Esophagus mucosa (tissue), 1 donor: ENCODE data around the gene MOV10L1. TPM values are rescaled to one million over a fixed set of nuclear protein-coding genes. Genes with fewer than 3 reads are reported as not detected.
"Not testable (repeated sequence)": the region's sequence is repeated elsewhere in the genome, so short reads cannot be mapped to it uniquely, and the experiment has no call there.

Experiments used
- ATAC-seq: fragments of 200-7000 bp; cut with Tn5 transposase; one replicate; pipeline ENCODE4 v1.9.1; 2020
- total RNA-seq: library from RNA; stranded (reverse); gene quantifications from one replicate; pipeline ENCODE4 v1.2.4, GENCODE V29; 2023
- donor health status: DM: yes; HTN: yes; CAD: no.

Gene MOV10L1
- total RNA-seq, 1 donor from 2014 or later, result 0.12 TPM

DNA sequence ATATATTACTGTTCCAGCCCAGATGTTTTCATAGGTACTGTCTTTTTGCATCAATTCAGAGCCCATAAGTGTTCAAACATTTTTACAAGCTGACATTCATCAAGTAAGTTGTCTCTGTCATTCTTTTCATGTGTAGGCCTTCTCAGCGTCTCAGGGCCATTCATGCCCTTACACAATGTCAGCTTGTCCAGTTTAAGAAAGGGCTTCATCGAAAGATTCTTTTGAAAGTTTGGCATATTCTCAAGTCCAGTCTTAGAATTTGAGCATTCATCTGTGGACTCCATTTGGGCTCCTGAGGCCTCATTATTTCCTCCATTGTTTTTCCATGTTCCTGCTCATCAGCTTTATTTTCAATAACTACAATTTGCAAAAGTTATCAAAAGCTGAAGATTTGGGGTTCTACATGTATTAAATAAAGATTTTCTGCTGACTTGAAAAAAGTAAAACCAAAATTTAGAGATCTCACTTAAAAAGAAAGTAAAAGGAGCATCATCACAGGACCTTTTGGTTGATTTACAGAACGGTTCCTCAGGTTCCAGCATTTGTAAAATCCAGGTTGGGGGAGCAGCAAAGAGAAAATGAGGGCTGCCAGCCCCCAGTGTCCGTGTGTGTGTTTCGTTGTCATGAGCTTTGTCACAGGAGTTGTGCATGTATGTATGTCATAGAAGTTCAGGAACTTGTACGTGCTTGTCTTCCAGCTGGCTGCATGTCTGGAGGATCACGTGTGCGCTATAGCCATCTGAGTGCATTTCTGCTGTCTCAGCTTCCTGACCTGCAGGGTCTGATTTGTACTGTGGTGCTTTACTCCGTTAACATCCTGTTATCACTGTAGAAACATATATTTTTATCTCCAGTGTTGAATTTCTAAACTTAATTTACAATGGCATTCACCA, 15.6 kb downstream of the MOV10L1 start:
- peak; percentile 82 for ATAC-seq

DNA sequence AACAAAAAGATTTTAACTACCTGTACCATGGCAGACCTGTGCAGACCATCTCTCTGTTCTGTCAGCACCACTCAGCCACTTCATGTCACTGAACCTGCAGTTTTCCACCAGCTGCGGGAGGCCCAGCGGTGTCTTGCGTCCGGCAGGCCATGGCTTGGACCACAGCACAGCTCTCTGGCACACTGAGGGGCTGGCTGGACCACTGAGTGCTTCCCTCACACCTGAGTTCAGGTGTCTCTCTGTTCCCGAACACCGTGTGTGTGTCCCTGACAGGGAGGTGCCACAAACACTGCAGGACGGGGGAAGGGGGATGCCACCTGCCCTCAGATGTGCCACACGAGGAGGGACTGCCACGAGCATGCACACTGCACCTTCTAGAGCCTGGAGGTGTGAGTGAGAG, 17.7 kb downstream of the MOV10L1 start:
- no peak for ATAC-seq

DNA sequence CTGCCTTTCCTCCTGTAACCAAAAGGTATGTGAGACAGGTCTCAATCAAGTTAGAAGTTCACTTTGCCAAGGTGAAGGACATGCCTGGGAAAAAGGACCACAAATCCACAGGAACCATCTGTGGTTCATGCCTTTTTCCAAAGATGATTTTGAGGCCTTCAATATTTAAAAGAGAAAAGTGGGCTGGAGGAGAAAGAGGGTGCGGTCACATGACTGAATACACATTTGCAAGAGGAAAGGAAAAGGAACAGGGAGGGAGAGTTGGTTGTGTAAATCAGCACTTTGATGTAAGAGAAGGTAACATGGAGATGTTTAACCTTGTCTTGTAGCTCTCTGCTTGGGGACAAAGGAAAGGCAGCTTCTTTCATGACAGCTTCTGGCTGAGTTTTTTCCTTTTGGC, 21.2 kb downstream of the MOV10L1 start:
- no peak for ATAC-seq

DNA sequence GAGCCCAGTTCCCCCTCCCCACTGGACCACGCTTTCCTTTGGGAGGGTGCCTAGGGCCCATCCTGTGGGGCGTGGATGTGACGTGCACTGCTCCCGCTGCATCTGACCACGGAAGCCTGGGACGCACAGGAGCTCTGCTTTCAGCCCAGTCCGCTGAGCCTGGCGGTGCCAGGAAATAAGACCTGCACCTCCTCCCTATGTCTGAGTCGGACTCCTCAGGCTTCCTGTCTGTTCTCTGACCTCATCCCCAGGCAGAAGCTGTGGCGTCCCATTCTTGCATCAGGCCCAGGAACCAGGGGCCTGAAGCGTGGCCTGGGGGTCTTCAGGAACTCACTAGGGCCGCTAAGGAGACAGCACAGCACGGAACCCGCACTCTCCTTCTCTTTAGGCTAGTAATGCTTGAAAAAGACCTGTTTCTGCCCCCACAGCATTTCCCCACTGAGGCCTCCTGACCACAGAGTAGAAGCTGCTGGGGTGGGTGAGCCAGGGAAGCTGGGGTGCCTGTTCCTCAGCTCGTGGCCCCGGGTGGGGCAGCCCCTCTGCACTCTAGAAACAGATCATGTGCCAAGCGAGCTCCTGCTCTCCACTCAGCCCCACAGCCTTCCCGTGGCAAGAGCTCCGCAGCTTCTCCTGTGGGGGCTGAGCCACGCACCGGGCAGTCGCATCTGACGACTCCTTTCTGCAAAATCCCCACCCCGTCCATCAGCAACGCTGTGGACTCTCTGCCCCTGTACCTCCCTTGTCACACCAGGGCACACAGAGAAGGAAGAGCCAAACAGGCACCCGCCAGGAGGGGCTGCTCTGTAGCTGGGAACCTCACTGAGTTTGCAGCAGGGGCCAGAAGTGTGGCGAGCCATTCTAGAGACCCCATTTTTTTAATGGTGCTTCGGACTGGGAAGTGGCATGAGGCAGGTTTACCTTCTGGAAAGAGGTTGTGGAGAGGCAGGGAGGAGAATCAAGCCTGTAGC, 22.6 kb downstream of the MOV10L1 start:
- peak; percentile 55 for ATAC-seq

DNA sequence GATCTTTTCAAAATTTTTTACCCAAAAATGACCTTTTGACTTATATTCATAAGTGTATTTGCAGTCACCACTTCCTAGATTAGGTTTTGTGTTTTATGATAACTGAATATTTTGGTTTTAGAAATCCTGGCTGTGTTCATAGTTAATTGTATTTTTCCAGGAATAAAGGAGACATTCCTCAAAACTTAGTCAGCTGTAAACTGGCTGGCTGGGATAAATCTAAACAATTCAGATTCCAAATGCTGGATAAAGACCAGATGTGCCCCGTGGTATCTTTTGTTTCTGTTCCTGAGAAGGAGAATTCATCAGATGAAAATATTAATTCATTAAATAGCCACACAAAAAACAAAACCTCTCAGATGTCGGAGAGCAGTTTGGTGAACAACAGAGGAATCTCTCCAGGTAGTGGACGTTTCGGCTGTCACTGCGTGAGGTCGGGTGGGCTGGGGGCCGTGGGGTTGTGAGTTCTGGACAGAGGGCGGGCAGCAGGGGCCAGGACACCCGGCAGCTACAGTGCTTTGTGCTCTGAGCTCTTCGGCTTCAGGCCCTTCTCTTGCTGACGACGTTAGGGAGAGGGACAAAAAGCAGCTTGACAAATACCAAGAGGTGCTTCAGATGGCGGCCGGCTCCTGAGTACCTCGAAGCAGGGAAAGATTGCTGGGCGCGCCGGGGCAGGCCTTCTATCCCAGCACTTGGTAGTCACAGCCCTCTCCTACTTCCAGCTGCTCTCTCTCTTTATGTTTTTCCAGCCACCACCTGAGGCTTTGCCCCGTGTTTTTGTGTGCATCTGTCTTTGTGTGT, 24.6 kb downstream of the MOV10L1 start:
- ATAC-seq, result no peak

DNA sequence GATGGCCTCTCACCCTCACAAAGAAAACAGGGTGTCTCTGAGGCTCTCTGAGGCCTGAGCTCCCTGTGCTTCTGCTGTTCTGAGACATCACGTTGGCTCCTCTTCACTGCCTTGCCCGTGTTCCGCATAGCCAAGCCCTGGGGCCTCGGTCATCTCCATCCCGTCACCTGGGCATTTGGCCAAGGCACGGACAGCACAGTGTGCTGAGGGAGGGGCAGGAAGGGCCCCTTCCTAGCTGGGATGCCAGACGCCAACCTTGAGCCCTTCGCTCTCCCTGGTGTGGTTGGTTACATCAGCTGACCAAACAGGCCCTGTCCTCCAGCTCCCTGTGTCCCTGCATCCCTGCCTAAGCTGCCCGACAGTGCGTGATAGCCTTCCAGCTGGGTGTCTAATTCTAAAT, 25.9 kb downstream of the MOV10L1 start:
- peak; percentile 28 for ATAC-seq

DNA sequence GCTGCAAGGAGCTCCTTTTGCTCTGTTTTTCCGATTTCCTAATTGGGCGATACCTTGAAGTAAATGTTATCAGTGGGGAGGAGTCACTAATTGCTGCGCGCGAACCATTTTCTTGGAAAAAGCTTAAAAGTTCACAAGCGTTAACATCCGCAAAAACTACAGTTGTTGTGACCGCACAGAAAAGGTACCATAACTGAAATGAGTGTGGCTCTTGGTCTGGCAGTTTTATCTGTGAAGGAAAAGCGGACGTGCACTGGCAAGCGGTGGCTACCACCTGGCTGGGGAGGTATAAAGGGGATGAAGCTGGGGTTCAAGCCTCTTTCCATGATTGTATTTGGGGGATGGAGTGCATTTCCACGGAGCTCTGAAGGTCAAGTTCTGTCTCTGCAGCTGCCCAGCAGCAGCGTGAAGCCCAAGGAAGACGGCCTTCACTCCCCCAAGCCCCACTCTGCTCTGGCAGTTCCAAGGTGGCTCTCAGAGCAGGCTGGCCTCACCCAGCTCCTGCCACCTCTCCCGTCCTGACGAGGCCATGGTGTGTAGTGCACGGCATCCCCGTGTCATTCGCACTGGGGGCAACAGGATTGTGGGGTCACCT, 27.5 kb downstream of the MOV10L1 start:
- no peak for ATAC-seq

DNA sequence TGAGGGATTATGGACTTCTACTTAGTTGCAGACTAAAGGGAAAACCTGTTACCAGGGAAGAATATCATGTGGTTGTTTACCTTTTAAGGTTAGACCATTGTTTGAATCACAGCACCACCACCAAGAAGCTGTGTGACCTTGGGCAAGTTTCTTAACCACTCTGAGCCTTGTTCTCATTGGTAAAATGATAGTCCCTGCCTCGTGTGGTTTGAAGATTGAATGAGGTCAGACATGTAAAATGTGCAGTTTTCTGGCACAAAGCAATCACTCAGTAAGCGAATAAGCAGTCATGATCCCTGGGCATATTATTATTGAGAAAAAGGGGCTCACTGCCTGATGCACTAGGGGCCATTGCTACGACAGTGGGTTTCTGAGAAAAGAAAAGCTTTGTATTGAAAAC, 28.3 kb downstream of the MOV10L1 start:
- no peak for ATAC-seq

DNA sequence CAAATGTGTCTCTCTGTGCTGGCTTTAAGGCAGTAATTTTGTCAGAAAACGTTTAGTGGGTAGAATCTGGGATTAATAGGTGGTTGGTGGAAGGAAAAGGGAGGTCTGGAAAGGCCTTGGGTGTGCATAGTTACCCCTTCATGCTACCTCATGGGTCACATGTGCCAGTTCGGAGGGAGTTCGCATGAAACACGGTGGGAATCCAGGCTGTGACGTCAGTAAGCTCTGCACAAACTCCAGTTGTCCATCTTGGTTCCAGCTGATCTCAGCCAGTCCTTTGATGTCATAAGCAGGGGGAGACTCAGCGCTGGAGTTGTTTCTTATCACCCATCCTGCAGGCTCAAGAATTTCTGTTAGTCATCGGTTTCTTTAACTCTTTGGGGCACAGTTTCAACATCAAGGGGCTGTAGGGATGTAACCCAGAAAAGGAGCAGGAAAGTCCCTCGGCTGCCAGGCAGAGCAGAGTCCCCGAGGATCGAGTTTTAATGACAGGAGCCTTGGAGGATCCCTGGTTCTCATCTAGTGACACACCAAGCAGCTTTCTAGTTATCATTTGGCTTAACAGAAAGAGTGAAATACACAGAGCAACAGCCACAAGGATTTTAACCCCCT, 28.9 kb downstream of the MOV10L1 start:
- no peak for ATAC-seq

DNA sequence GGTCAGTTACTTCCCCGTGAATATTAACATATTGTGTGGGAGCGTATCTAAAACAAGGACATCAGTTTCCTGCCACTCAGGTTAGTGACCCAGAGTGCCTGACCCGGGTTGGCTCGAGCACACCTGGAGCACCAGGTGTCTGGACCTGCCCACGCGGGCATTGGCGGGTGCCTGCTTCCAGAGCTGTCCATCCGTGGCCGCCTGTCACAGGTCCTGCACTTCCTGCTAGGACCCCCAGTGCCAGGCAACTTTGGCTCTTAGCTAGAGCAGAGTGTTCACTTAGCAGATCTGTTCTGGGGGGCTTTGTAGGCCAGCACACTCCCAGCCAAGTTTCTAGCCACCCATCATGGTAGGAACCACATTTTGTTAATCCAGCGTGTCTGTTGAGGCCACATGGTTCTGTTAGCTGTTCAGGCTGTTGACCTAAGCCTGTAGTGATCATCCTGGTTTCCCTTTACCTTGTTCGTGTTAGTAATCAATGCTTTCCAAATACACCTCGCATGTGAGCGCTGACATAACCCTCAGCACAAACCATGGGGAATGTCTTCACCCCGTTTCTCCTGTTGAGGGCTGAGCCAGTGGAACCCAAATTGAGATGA, 29.5 kb downstream of the MOV10L1 start:
- ATAC-seq, result no peak

DNA sequence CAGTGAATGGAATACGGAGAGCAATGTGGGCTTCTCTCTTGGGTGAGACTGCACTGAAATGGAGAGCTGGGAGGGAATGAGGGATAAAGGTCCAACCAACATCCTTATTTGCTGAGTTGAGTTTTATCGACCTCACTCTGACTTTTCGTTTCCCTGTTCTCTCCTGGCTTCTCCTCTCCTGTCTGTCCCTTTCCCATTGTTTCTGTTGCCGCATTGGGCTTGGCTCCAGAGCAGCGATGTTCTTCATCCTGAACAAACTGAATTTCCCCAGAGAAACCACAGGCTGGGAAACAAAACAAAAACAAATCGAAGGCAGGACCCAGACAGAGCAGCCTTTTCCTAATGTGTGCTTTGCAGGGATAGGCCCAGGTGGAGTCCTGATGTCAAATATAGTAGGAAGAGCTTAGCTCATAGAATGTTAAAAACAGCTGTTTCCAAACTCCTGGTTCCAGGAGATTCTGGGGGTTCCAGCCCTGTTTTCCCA, 30.0 kb downstream of the MOV10L1 start:
- ATAC-seq, result no peak

DNA sequence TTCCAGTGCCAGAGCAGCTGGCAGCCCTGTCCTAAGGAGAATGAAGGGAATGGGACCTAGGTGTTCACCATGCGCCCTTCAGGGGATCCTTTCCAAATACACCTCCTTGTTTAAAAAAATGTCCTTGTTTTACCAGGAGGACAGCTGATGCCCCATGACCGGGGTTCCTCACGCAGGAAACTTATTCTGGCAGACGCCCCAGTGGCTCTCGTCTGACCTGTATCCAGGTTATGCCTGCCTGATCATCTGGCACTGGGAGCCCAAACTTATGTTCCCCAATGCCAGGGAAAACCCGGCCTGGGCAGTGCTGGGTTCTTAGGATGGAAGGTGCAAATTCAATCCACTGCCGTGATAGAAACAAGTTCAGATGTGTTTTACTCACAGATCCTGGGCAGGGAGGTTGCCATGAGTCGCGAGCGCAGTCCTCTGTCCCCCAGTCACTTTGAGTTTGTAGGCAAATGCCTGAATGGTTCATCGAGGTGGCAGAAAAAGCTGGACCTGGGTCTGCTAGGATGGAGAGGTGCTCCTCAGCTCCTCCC, 31.5 kb downstream of the MOV10L1 start:
- no peak for ATAC-seq

DNA sequence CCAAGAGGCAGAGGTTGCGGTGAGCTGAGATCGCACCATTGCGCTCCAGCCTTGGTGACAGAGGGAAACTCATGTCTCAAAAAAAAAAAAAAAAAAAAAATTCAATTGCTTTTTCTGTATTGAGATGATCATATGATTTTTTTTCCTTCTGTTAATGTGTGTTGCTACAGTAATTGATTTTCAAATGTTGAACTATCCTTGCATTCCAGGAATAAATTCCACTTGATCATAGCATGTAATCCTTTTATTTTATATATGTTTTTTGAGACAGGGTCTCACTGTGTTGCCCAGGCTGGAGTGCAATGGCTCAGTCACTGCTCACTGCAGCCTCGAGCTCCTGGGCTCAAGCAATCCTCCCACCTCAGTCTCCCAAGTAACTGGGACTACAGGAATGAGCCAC, 33.3 kb downstream of the MOV10L1 start:
- ATAC-seq, result no peak

DNA sequence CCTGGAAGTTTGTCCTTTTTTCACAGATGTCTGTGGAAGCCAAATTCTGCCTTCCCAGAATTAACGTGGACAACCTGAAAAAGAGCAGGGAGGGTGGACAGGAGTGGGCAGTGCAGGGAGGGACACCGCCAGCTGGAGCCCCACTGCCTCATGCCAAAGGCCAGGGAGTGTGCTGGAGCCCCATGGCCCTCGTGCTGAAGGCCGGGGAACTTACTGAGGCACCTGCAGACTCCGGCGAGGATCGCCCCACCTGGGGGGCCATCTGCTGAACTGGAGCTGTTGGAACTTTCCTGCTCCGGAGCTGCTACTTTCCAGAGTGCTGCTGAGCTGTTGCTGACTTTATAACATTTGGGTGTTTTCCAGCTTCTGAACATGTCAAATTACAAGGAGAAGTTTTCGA, 35.2 kb downstream of the MOV10L1 start:
- no peak for ATAC-seq

DNA sequence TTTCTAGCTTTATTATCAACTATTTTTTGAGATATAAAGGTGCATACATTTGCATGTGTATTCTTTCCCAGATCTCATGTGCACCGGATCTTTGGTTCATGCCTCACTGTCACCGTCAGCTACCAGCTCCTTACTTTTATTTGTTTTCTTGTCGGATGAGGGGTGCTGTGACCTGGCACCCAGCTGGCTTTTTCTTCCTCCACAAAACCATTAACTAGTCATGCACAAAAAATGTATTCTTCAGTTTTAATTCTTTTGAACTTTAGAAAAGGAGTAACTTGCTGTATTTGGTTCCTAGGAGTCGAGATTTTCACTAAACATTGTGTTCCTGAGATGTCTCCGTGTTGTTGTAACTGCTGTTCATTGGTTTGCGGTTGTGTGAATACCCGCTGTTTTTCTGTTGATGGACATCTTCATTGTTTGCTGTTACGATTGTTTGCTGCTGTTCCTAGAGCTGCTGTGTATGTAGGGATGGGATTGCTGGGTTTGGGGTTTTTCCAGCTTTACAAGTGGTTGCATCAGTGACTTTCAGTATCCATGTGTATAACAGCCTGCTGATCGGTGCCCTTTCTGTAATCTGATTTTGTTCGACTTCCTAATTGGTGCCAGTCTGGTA, 39.4 kb downstream of the MOV10L1 start:
- no peak for ATAC-seq

DNA sequence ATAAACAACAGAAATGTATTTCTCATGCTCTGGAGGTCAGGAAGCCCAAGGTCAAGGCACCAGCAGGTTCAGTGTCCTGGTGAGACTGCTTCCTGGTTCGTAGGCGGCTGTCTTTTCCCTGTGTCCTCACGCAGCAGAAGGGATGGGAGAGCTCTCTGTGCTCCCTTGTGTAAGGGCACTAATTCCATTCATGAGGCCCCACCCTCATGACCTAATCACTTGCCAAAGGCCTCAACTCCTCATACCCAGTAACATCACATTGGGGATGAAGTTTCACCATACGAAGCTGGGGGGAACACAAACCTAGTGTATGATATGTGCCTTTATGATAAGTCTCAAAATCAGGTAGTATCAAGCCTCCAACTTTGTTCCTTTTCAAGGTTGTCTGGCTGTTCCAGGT, 42.1 kb downstream of the MOV10L1 start:
- no peak for ATAC-seq

DNA sequence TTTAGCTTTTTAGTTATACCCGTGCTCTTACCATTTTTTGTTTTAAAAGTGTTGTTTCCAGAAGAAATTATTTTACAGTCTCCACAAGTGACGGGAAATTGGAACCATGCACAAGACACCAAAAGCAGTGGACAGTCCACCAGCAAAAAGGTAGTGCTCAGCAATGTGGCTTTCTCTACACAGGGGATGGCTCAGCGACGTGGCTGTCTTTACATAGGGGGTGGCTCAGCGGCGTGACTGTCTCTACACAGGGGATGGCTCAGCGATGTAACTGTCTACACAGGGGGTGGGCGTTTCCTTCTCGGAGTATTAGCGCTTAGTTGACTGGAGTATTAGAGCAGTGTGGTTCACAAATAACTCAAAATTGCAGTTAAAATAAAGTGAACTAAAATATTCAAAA, 44.7 kb downstream of the MOV10L1 start:
- no peak for ATAC-seq

DNA sequence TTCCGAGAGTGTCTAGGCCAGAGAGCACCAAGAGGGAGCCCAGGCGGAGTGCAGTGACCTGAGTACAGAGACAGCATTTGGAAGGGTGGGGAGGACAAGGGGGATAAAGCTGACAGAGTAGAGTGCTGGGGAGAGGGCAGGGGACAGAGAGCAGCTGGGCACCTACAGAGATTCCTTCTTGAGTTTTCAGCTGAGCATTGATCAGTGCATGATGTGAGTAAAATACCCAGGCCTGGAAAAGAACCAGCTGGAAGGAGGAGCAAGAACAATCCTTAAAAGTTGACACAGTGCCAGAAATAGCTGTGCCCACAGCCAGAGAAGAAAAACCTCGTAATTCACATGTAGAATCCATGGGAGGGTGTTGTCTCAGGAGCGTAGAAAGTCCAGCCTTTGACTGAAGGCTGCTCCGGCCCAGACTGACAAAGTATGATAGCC, 46.8 kb downstream of the MOV10L1 start:
- peak; percentile 14 for ATAC-seq

DNA sequence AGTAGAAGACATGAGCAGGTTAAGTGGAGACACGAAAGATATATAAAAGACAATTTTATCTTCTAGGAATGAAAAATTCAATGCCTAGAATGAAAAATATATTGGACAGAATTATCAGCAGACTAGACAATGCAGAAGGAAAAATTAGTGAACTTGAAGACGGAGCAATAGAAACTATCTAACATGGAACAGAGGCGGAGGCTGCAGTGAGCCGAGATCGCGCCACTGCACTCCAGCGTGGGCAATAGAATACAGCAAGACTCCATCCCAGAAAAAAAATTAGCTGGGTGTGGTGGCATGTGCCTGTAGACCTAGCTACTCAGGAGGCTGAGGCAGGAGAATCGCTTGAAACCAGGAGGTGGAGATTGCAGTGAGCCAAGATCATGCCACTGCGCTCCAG, 47.5 kb downstream of the MOV10L1 start:
- not testable (repeated sequence) for ATAC-seq

DNA sequence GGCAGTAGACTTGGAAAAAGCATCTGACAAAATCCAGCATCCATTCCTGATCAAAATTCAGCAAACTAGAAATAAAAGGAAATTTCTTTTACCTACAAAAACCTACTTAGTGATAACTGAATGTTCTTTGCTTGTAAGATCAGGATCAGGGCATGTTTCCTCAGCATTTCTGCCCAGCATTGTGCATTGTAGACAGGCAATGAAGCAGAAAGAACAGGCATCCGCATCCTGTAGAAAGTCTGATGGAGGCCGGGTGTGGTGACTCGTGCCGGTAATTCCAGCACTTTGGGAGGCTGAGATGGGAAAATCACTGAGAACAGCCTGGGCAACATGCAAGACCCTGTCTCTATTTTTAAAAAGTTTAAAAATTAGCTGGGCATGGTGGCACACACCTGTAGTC, 48.2 kb downstream of the MOV10L1 start:
- no peak for ATAC-seq
